Psoas muscle (tissue), 8 donors: ENCODE data around the gene ABI2. TPM values are rescaled to one million over a fixed set of nuclear protein-coding genes. Genes with fewer than 3 reads are reported as not detected.

Experiments
- ATAC-seq, 4 donors: fragments of 200-7000 bp; cut with Tn5 transposase; one replicate each; pipeline ENCODE4 v1.9.1; 2020; ENCODE audit warnings: moderate library complexity in 3 of 4, mild to moderate bottlenecking in 2 of 4
- DNase-seq, 2 donors: peaks; one replicate each; pipeline ENCODE4 v3.0.0-alpha.2; 2020
- H3K27ac ChIP-seq: fragments of 200-600 bp; one replicate; pipeline ENCODE4 v1.8.0; 2022
- H3K27me3 ChIP-seq, 3 donors: fragments of 200-600 bp in 1 of 3; one replicate each; pipeline versions ENCODE4 v1.6.1 to v1.8.0; 2013 to 2022; ENCODE audit warnings: low read length in 2 of 3, mild to moderate bottlenecking in 2 of 3, moderate library complexity in 1 of 3; ENCODE audit not compliant: insufficient read depth in 3 of 3
- H3K36me3 ChIP-seq, 2 donors: fragments of 200-600 bp in 1 of 2; one replicate each; pipeline versions ENCODE4 v1.6.1 to v1.8.0; 2013 to 2022; ENCODE audit warnings: low read depth in 1 of 2, mild to moderate bottlenecking in 1 of 2, moderate library complexity in 1 of 2; ENCODE audit not compliant: insufficient read depth in 1 of 2
- H3K4me1 ChIP-seq: fragments of 200-600 bp; one replicate; pipeline ENCODE4 v1.8.0; 2022
- H3K4me3 ChIP-seq: fragments of 200-600 bp; one replicate; pipeline ENCODE4 v1.8.0; 2022; ENCODE audit warnings: mild to moderate bottlenecking
- H3K9me3 ChIP-seq: fragments of 200-600 bp; one replicate; pipeline ENCODE4 v1.8.0; 2022
- CTCF ChIP-seq: fragments of 200-600 bp; IDR thresholded peaks from one replicate; pipeline ENCODE4 v1.8.0; 2022; ENCODE audit warnings: antibody characterized with exemption
- WGBS, 3 donors: extraction: QIAGEN DNeasy Blood & Tissue Kit; methylation state at CpG; one replicate each; pipeline versions ENCODE4 v1.1.6 to v1.1.7; 2013; 5-methylcytosine and 5-hydroxymethylcytosine counted together
- intact Hi-C, 2 donors: fragments of 100-400 bp; cut with DNase I; formaldehyde crosslinking; loops; one replicate each; pipeline versions ENCODE4 v1.11.0 to v1.14.2; 2022
- polyA plus RNA-seq, 3 donors: library from polyadenylated mRNA; stranded (reverse); fragments of 200-250 nt; gene quantifications; one replicate each; pipeline ENCODE4 v1.2.3, GENCODE V29; 2013
- total RNA-seq, 4 donors: library from RNA; stranded (reverse); fragmentation: NEBNext Ultra II Directional in 2 of 4; extraction: Animal tissue kit (Norgen Biotek cat#: 25700) in 2 of 4; gene quantifications; one replicate each; pipeline versions ENCODE4 v1.2.1 to v1.2.4, GENCODE V29; 2021 to 2023
- donor health status: healthy with polysubstance abuse.
- donor health status: DM: no; HTN: no; CAD: no; lungs with moderate emphysema.
- donor health status: Bipolar disorder and iron deficiency.
- donor health status: healthy.
- donor health status: DM: yes; HTN: yes; CAD: no.
- donor health status: DM: no; HTN: no; CAD: no.
- donor health status: DM: no; HTN: no; CAD: no.
- donor health status: DM: yes; HTN: yes; CAD: no.

ABI2 gene
- total and polyA plus RNA-seq, 7 donors, result 7.5 to 16.9 (median 12.9) TPM

- H3K27ac ChIP-seq, result no peak overlapping the region
- peaks cover 0 to 58% of the 10 kb centered on the region in 2 donors for H3K36me3 ChIP-seq
- H3K4me1 ChIP-seq, result no peaks in the 10 kb centered on the region
- intact Hi-C loops, result no loop called here
- H3K27me3 ChIP-seq, result no peaks in the 10 kb centered on the region
- no peak for TF ChIP-seq CTCF
- ATAC-seq (no peak), DNase-seq (no peak)
- WGBS, 3 donors, result 93 to 99% (median 95%) methylated on average over 2 of the region's 2 CpGs
- no peak overlapping the region for H3K4me3 ChIP-seq
- no peaks in the 10 kb centered on the region for H3K9me3 ChIP-seq
Measured at GRCh38 chr2:203492965-203493364, 164.8 kb downstream of the ABI2 start.

Other genes starting within 250 kb of the ABI2 start
- 10 to 100 TPM in 1 of 4 donors, 1 to 10 TPM in 3; 8.7 to 10.9 (median 9.5) TPM for gene CYP20A1, start 89.4 kb upstream of the ABI2 start, total RNA-seq
- gene CYP20A1, start 89.4 kb upstream of the ABI2 start, polyA plus RNA-seq, result 10 to 100 TPM in 1 of 3 donors, 1 to 10 TPM in 2; 5.5 to 13.7 (median 6.5) TPM
- gene RAPH1, start 206.9 kb downstream of the ABI2 start, total RNA-seq, result 10 to 100 TPM; 21.9 to 47.6 (median 38.0) TPM
- gene RAPH1, start 206.9 kb downstream of the ABI2 start, polyA plus RNA-seq, result 10 to 100 TPM in 1 of 3 donors, 1 to 10 TPM in 2; 4.3 to 19.4 (median 8.3) TPM